DMS153 treated with DMSO at 0.1 percent for 48 hours (cell line): ENCODE results near the gene VPS41.
A peak's percentile ranks its signal among the peaks of the same experiment; 100 is the strongest.

ENCODE experiments used
- DNase-seq: peaks from one replicate; lab custom pipeline; 2025; ENCODE audit not compliant: unreplicated experiment; lab: John Stamatoyannopoulos, UW

The VPS41 gene

GRCh38 chr7:38907066-38907465, 1.9 kb downstream of the VPS41 start:
- DNase-seq = no peak

DNA sequence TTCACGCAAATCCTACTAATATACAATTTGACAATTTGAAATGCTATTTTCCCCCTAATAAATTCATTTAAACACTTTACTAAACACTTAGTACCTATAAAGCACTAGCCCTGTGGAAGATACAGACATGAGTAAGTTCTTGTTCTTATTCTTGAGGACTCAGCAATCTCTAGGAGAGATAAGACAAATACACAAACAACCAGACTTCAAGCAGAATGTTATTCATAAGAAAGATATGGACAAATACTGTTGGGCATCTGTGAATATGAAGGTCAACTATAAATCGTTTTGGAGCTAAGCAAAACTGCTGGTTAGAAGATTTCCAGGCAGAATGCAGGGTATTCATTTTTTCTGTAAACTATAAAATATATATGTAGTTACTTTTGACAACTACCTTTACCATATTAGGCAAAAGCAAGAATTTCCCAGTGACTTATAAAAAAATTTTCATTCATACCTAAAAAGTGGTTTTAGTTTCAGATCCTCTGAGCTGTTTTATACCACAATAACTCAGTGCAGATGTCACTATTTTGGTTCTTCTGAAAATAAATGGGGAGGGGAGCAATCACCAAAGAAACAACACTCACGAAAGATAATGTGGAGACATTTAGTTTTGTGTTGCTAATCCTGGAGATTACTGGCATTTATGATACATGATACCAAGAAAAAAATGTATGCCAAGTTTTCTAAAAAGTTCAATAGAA, 3.8 kb downstream of the VPS41 start:
- DNase-seq = no peak

GRCh38 chr7:38903057-38903456, 5.9 kb downstream of the VPS41 start:
- no peak for DNase-seq

DNA sequence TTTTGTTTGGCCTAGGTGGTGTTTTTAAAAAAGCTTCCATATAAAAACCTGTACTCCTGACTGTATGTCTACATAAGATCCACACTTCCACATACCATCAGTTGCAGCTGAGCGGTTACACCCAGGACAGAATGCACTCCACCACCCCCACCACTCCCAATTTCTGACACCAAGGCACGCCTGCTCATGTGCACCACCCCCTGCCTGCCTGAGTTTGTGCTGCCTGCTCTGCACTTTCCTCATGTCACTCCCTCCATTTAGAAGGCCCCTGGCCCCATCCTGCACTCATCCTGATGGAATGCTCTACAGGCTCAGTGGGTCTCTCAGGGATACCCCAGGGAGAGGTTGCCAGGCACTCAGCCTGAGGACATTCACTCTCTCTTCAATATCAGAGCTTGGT, 6.5 kb downstream of the VPS41 start:
- DNase-seq = no peak

- DNase-seq = no peak
Observed at GRCh38 chr7:38893061-38893460, 15.9 kb downstream of the VPS41 start.

DNA sequence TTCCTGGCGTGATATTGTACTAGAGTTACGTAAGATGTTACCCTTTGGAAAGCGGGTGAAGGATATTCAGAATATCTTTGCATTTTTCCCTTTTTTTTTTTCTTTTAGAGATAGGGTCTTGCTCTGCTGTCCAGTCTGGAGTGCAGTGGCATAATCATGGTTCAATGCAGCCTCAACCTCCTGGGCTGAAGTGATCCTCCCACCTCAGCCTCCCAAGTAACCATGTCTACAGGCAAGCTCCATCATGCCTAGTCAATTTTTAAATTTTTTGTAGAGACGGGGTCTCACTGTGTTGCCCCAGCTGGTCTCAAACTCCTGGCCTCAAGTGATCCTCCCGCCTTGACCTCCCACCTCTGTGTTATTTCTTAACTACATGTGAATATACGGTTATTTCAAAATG, 18.4 kb downstream of the VPS41 start:
- no peak for DNase-seq

- DNase-seq = no peak
Observed at GRCh38 chr7:38889872-38890432, 19.0 kb downstream of the VPS41 start.

DNA sequence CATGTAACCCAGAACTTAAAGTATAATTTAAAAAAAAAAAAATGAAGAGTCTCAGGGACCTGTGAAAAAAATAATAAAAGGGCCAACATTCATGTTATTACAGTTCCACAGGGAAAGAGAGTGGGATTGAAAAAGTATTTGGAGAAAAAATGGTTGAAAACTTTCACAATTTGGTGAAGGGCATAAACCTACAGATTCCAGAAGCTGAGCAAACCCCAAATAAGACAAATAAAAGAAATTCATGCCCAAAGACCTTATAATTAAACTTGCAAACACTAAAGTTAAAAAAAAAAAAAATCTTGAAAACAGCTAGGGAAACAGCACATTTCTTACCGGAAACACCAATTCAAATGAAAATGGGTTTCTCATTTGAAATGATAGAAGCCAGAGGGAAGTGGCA, 19.9 kb downstream of the VPS41 start:
- DNase-seq = no peak

DNA sequence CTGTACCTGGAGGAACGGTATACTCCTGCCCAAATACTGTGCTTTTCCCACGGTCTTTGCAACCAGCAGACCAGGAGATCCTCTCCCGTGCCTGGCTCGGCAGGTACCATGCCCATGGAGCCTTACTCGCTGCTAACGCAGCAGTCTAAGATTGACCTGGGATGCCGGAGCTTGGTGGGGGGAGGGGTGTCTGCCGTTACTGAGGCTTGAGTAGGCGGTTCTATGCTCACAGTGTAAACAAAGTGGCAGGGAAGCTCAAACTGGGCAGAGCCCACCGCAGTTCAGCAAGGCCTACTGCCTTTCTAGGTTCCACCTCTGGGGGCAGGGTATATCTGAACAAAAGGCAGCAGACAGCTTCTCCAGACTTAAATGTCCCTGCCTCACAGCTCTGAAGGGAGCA, 22.7 kb downstream of the VPS41 start:
- DNase-seq = no peak

DNA sequence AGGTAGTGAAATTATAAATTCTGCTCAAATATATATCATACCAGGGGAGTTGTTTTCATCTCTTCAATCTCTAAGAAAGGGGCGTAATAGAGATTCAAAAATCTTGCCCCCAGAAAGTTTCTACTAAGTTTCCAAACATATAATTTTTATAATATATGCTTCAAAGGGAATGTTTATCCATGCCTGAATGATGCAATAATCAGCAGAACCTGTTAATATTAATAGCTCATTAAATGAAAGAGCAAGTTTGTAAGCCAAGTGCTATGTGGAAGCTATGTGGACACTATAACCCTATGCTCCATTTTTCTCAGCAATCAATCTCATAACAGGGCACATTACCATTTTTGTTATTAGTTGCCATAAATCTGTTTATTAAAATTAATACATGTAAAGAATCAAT, 25.3 kb downstream of the VPS41 start:
- no peak for DNase-seq

DNA sequence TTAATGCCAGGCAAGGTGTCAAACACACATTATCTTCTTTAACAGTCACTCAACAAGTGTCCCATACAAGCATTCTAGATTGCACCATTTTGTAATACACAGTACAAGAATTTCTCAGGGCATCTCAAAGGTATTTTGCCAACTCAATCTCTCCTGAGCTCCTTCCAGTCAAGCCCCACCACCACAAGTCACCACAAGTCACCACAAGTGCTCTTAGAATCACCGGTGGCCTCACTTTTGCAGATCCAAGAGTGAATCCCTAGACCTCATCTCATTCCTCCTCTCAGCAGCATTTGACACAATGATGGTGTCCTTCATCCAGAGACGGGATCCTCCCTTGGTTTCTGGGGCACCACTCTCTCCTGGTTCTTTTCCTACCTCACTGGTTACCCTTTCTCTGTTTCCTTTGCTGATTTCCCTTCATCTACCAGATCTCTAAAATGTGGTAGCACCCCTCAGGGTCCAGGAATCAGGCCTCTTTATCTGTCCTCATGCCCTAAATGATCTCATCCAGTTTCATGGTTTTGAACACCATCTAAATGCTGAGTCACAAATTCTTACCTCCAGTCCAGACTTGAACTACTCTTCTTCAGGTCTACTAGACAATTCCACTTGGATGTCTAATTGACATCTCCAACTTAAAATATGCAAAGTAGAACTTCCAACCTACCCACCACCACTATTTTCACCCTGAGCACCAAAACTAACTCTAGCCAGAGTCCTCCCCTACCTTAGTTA, 26.9 kb downstream of the VPS41 start:
- no peak for DNase-seq

DNA sequence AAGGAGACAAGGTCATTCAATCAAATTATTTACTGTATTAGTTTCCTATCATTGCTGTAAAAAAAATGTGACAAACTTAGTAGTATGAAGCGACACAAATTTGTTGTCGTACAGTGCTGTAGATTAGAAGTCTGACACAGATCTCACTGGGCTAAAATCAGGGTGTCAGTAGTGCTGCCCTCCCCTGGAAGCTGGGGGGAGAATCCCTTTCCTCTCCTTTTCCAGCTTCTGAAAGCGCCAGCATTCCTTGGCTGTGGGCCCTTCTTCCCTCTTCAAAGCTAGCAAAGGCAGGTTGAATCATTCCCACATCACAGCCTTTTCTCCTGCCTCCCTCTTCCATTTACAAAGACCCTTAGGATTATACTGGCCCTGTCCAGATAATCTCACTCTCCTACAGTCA, 28.0 kb downstream of the VPS41 start:
- no peak for DNase-seq

DNA sequence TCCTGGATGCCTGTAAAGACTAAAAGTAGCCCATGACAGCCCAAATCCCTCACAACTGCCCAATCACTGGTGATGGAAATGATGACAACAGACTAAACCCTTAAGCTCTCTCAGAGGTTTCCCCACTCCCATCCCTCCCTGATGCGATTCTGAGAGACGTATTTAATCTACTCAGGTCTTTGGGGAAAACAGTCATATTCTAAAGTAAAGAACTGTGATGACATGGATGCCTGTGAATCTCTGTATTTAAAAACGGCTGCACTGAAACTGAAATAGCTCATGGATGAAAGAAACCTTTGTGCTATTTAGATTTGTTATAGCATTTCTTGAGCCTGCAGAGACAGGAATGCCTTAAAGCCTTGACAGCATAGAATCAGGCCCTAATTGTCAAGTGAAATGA, 28.5 kb downstream of the VPS41 start:
- no peak for DNase-seq

GRCh38 chr7:38880035-38880434, 29.0 kb downstream of the VPS41 start:
- DNase-seq = no peak

- DNase-seq = no peak
Observed at GRCh38 chr7:38878694-38879457, 30.1 kb downstream of the VPS41 start.

GRCh38 chr7:38873433-38873832, 35.6 kb downstream of the VPS41 start:
- DNase-seq = no peak

GRCh38 chr7:38872202-38872601, 36.8 kb downstream of the VPS41 start:
- DNase-seq = no peak

DNA sequence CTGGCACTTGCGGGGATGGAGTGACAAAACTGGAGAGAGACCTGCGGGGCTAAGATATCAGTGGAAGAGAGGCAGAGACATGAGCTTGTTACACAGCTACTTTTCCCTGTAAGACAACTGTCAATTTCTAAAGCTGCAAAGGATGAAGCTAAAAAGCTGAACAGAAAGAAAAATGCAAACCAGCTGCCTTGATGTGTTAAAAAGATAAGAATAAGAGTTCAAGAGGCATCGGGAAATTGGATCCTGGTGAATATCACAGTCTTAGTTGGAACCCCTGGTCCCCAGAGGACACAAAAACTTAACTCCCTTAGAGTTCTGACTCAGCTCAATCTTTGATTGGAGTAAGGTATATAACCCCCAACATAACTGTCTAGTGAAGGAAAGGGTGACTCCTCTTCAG, 38.8 kb downstream of the VPS41 start:
- DNase-seq = no peak

DNA sequence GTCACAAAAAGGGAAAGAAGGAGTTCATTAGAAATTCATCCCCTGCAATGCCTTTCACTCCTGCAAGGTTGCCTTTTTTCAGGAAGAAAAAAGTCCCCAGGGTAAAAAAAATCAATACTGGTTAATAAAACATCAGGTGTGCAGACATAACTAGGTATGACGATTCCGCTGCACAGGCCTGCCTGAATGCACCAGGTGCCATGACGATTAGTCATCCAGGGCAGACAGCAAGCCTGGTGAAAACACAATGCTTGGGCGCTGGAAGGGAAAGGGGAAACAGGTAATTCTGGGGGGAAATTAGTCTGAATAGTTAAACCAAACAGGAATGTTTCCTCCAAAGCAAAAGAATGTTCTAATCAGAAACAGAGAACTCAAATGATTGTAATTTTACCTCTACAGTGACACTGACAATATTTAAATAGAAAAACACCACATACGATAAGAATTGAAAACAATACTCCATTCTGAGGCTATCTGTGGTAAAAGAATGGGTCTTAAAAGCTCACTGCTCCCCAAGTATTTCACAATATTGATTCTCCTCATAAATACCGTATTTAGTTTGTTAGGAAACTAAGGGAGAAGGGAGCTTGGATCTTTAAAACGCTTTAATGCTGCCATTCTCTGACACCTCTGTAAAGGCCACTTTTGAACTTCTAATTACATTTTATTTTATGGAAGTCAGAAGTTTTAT, 45.2 kb downstream of the VPS41 start:
- peak; percentile 94 for DNase-seq

DNA sequence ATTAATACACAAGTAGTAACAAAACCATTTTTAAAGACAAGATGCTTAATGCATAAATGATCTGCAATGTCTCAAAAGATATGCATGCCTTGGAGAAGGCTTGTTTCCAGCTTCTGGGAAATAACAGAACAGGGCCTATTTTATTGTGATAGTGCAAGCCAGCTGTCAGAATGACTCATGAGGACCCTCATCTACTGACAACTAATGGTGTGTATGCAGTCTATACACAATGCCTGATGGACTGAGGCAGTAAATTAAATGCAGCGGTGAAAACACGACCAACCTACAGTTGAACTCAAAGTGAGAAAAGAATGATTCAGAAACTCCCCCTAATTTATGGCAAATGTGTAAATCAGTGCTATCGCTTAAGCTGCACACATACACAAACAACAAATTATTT, 46.3 kb downstream of the VPS41 start:
- no peak for DNase-seq

GRCh38 chr7:38858259-38858884, 50.6 kb downstream of the VPS41 start:
- DNase-seq = peak; percentile 65
